ENCODE results near the gene HSD3B2.

HSD3B2 gene

DNA sequence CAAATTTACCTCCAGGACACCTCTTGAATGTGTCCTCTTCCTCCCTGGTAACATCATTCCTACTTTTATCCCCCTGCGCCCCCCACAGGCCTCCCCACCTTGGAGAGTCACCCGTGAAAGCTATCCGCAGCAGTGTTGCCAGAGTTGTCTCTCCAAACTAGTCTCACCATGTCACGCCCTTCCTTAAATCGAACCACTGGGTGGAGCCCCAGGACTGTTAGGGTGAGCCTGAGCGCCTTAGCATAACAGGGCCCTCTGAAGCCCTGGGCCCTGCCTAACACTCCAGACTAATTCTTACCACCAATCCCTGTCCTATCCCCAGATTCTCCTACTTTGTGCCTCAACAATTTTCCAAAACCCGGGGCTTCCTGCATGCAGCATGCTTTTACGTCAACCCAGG, 35.0 kb downstream of the HSD3B2 start:
- CTCF ChIA-PET, result no interaction called here
- no peak for DNase-seq (ENCODE audit: low read depth, low spot score)
- TF ChIP-seq CTCF (IDR thresholded peaks at IDR 0.05; ENCODE audit: insufficient read depth, low read length, missing control alignments), result no peak
- POLR2A ChIA-PET, result no interaction called here
- H3K4me3 ChIP-seq (ENCODE audit: low read depth, low read length), result no peak overlapping the region

DNA sequence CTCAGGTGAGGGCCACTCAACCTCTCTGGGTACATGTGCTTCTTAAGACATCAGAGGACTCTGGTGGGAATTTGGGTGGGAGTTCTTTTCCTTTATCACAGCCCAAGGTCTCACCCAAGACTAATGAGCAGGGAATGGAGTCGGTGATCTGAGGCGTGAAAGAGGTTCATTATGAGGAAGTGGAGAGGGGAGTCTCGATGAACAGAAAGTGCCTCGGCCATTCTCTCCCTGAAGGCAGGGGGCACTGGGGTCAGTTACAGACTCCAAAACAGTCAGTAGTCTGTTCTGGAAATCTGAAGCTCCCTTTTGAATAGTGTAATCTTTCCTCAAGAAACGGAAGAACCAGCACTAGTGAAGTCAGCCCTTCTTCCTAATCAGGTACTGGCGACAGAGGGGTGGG, 36.2 kb downstream of the HSD3B2 start:
- CTCF ChIA-PET, result no interaction called here
- POLR2A ChIA-PET, result no interaction called here
- no peak for DNase-seq (ENCODE audit: low read depth, low spot score)
- TF ChIP-seq CTCF (IDR thresholded peaks at IDR 0.05; ENCODE audit: insufficient read depth, low read length, missing control alignments), result no peak
- H3K4me3 ChIP-seq (ENCODE audit: low read depth, low read length), result no peak overlapping the region

- TF ChIP-seq CTCF (IDR thresholded peaks at IDR 0.05; ENCODE audit: insufficient read depth, low read length, missing control alignments), result no peak
- ChIA-PET CTCF (no interaction called here), POLR2A (no interaction called here)
- DNase-seq (ENCODE audit: low read depth, low spot score), result no peak
- H3K4me3 ChIP-seq (ENCODE audit: low read depth, low read length), result no peak overlapping the region
These were observed 37.1 kb downstream of the HSD3B2 start for GRCh38 chr1:119452091-119452490.

GRCh38 chr1:119453021-119453420, 38.1 kb downstream of the HSD3B2 start:
- H3K4me3 ChIP-seq (ENCODE audit: low read depth, low read length), result no peak overlapping the region
- ChIA-PET CTCF (interaction anchor here (1.1 kb wide), 1 partner anchor 23 kb away, joined by 3 read pairs; no protein-coding TSS in a partner anchor), POLR2A (no interaction called here)
- DNase-seq (ENCODE audit: low read depth, low spot score), result peak; percentile 19
- no peak for TF ChIP-seq CTCF (IDR thresholded peaks at IDR 0.05; ENCODE audit: insufficient read depth, low read length, missing control alignments)

GRCh38 chr1:119462964-119463363, 48.0 kb downstream of the HSD3B2 start:
- ChIA-PET CTCF (interaction anchor here (1.7 kb wide), 1 partner anchor 13 kb away, joined by 6 read pairs; no protein-coding TSS in a partner anchor), POLR2A (no interaction called here)
- no peak overlapping the region for H3K4me3 ChIP-seq (ENCODE audit: low read depth, low read length)
- no peak for DNase-seq (ENCODE audit: low read depth, low spot score)
- TF ChIP-seq CTCF (IDR thresholded peaks at IDR 0.05; ENCODE audit: insufficient read depth, low read length, missing control alignments), result no peak

DNA sequence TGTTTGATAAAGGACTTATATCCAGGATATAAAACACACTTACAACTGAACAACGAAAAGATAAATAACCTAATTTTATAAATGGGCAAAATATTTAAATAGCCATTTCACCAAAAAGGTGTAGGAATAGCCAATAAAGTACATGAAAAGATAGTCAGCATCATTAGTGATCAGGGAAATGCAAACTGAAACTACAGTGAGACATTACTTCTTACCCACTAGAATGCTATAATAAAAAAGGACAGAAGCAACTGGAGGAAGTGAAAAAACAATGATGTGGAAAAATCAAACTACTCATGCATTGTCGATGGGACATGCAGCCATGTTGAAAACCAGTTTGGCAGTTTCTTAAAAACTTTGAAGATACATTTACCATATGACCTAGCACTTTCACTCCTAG, 48.6 kb downstream of the HSD3B2 start:
- H3K4me3 ChIP-seq (ENCODE audit: low read depth, low read length), result no peak overlapping the region
- ChIA-PET POLR2A (no interaction called here), CTCF (no interaction called here)
- TF ChIP-seq CTCF (IDR thresholded peaks at IDR 0.05; ENCODE audit: insufficient read depth, low read length, missing control alignments), result no peak
- DNase-seq (ENCODE audit: low read depth, low spot score), result no peak
